Muscle layer of duodenum (tissue), 2 donors: ENCODE results near the gene SMIM23.

Source experiments
- H3K27ac ChIP-seq: one replicate; pipeline ENCODE4 v1.7.0; 2013; ENCODE audit warnings: mild to moderate bottlenecking, low read length
- H3K27me3 ChIP-seq: one replicate; pipeline ENCODE4 v1.7.0; 2013; ENCODE audit warnings: low read depth, mild to moderate bottlenecking, control low read depth, low read length
- H3K36me3 ChIP-seq, 2 donors: one replicate each; pipeline ENCODE4 v1.7.0; 2013; ENCODE audit warnings: low read length in 2 of 2, control low read depth in 1 of 2, mild to moderate bottlenecking in 1 of 2; ENCODE audit not compliant: insufficient read depth in 2 of 2, control insufficient read depth in 1 of 2
- H3K4me1 ChIP-seq, 2 donors: one replicate each; pipeline ENCODE4 v1.7.0; 2013; ENCODE audit warnings: low read length in 2 of 2, mild to moderate bottlenecking in 2 of 2, control low read depth in 1 of 2, moderate library complexity in 1 of 2; ENCODE audit not compliant: insufficient read depth in 2 of 2, control insufficient read depth in 1 of 2
- H3K4me3 ChIP-seq, 2 donors: one replicate each; pipeline ENCODE4 v1.7.0; 2013; ENCODE audit warnings: low read length in 2 of 2, low read depth in 1 of 2, mild to moderate bottlenecking in 1 of 2
- H3K9me3 ChIP-seq, 2 donors: one replicate each; pipeline ENCODE4 v1.7.0; 2013; ENCODE audit warnings: low read length in 2 of 2, control low read depth in 1 of 2, mild to moderate bottlenecking in 1 of 2; ENCODE audit not compliant: control insufficient read depth in 1 of 2
- donor health status: healthy.

Gene SMIM23

GRCh38 chr5:171750311-171750788 is 35.3 kb upstream of the SMIM23 start:
- no peaks in the 10 kb centered on the region for H3K27me3 ChIP-seq
- H3K4me1 ChIP-seq, result no peaks in the 10 kb centered on the region
- no peaks in the 10 kb centered on the region for H3K36me3 ChIP-seq
- H3K4me3 ChIP-seq, result no peak overlapping the region
- no peaks in the 10 kb centered on the region for H3K9me3 ChIP-seq
- no peak overlapping the region for H3K27ac ChIP-seq

GRCh38 chr5:171755354-171755821 is 30.2 kb upstream of the SMIM23 start:
- Histone ChIP-seq H3K9me3 (no peaks in the 10 kb centered on the region), H3K27me3 (no peaks in the 10 kb centered on the region), H3K4me1 (no peaks in the 10 kb centered on the region), H3K27ac (no peak overlapping the region), H3K4me3 (no peak overlapping the region), H3K36me3 (no peaks in the 10 kb centered on the region)

- no peak overlapping the region for H3K27ac ChIP-seq
- H3K36me3 ChIP-seq, result no peaks in the 10 kb centered on the region
- H3K4me1 ChIP-seq, result no peaks in the 10 kb centered on the region
- no peak overlapping the region for H3K4me3 ChIP-seq
- H3K27me3 ChIP-seq, result no peaks in the 10 kb centered on the region
- no peaks in the 10 kb centered on the region for H3K9me3 ChIP-seq
These were observed 27.6 kb upstream of the SMIM23 start for GRCh38 chr5:171757853-171758535.

- no peaks in the 10 kb centered on the region for H3K4me1 ChIP-seq
- H3K27ac ChIP-seq, result no peak overlapping the region
- H3K9me3 ChIP-seq, result no peaks in the 10 kb centered on the region
- no peaks in the 10 kb centered on the region for H3K27me3 ChIP-seq
- H3K36me3 ChIP-seq, result no peaks in the 10 kb centered on the region
- no peak overlapping the region for H3K4me3 ChIP-seq
These were observed 25.8 kb upstream of the SMIM23 start for GRCh38 chr5:171759777-171760176.

- Histone ChIP-seq H3K27ac (no peak overlapping the region), H3K36me3 (no peaks in the 10 kb centered on the region), H3K9me3 (peaks cover 0 to 4% of the 10 kb centered on the region in 2 donors), H3K27me3 (no peaks in the 10 kb centered on the region), H3K4me1 (no peaks in the 10 kb centered on the region), H3K4me3 (no peak overlapping the region)
These were observed 23.5 kb upstream of the SMIM23 start for GRCh38 chr5:171762021-171762608.

GRCh38 chr5:171762903-171763302 is 22.7 kb upstream of the SMIM23 start:
- Histone ChIP-seq H3K27me3 (no peaks in the 10 kb centered on the region), H3K9me3 (peaks cover 0 to 4% of the 10 kb centered on the region in 2 donors), H3K36me3 (no peaks in the 10 kb centered on the region), H3K27ac (no peak overlapping the region), H3K4me1 (no peaks in the 10 kb centered on the region), H3K4me3 (no peak overlapping the region)

- H3K36me3 ChIP-seq, result no peaks in the 10 kb centered on the region
- no peaks in the 10 kb centered on the region for H3K4me1 ChIP-seq
- no peak overlapping the region for H3K4me3 ChIP-seq
- no peak overlapping the region for H3K27ac ChIP-seq
- no peaks in the 10 kb centered on the region for H3K27me3 ChIP-seq
- peaks cover 0 to 4% of the 10 kb centered on the region in 2 donors for H3K9me3 ChIP-seq
These were observed 21.4 kb upstream of the SMIM23 start for GRCh38 chr5:171764265-171764664.

GRCh38 chr5:171766875-171767274 is 18.7 kb upstream of the SMIM23 start:
- Histone ChIP-seq H3K4me3 (no peak overlapping the region), H3K27me3 (no peaks in the 10 kb centered on the region), H3K27ac (no peak overlapping the region), H3K4me1 (no peaks in the 10 kb centered on the region), H3K36me3 (no peaks in the 10 kb centered on the region), H3K9me3 (peaks cover 0 to 4% of the 10 kb centered on the region in 2 donors)

GRCh38 chr5:171770153-171770552 is 15.5 kb upstream of the SMIM23 start:
- Histone ChIP-seq H3K27ac (no peak overlapping the region), H3K9me3 (peaks cover 0 to 4% of the 10 kb centered on the region in 2 donors), H3K27me3 (no peaks in the 10 kb centered on the region), H3K36me3 (no peaks in the 10 kb centered on the region), H3K4me1 (no peaks in the 10 kb centered on the region), H3K4me3 (no peak overlapping the region)

- H3K36me3 ChIP-seq, result no peaks in the 10 kb centered on the region
- no peaks in the 10 kb centered on the region for H3K27me3 ChIP-seq
- H3K4me3 ChIP-seq, result no peak overlapping the region
- no peak overlapping the region for H3K27ac ChIP-seq
- H3K9me3 ChIP-seq, result no peaks in the 10 kb centered on the region
- H3K4me1 ChIP-seq, result no peaks in the 10 kb centered on the region
These were observed 13.8 kb upstream of the SMIM23 start for GRCh38 chr5:171771856-171772255.

- H3K36me3 ChIP-seq, result no peaks in the 10 kb centered on the region
- H3K4me1 ChIP-seq, result no peaks in the 10 kb centered on the region
- no peak overlapping the region for H3K27ac ChIP-seq
- H3K4me3 ChIP-seq, result no peak overlapping the region
- H3K27me3 ChIP-seq, result no peaks in the 10 kb centered on the region
- H3K9me3 ChIP-seq, result peaks cover 0 to under 1% of the 10 kb centered on the region in 2 donors
These were observed 12.5 kb upstream of the SMIM23 start for GRCh38 chr5:171773106-171773505.
